Measurements from ENCODE around the gene SKI. TPM values are rescaled to one million over a fixed set of nuclear protein-coding genes. Genes with fewer than 3 reads are reported as not detected.
A peak's percentile ranks its signal among the peaks of the same experiment; 100 is the strongest.

SKI gene
- polyA plus RNA-seq, 5 donors: 48.9 to 83.3 (median 58.9) TPM

DNA sequence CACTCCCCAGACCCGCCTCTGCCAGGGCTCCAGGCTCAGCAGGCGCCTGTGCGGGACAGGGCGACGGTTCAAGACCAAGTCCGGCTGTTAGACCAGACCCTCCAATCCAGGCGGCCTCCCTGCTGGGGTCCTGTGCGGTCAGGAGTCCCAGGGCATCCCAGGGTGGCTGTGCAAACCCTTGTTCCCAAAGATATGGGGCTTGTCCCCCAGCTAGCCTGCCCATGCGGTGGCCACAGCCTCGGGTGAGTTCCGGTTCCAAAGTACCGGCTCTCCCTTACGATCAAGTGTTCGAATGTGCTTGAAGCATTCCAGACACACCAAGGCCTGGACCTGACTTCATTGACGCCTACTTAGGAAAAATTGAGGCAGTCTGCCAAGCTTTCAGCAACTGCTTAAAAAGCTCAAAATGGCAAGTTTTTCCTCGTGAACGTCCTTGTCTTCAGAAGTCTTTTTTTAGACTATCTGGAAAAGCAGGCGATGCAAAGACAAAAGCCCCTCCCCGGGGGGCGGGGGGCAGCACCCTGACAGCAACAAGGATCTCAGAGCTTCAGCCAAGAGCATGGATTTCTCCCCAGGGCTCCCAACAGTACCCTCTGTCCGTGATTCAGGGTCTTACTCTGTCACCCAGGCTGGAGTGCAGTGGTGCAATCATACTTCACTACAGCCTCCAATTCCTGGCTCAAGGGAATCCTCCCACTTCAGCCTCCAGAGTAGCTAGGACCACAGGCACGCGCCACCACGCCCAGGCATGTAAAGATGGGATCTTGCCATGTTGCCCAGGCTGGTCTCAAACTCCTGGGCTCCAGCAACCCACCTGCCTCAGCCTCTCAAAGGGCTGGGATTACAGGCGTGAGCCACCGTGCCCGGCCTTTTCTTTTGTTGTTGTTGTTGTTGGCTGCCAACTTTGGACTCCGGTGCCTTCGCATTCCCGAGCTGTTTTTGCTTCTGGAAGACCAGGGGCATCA is 35.8 kb upstream of the SKI start:
- peak; percentile 80 to 81 for DNase-seq

DNA sequence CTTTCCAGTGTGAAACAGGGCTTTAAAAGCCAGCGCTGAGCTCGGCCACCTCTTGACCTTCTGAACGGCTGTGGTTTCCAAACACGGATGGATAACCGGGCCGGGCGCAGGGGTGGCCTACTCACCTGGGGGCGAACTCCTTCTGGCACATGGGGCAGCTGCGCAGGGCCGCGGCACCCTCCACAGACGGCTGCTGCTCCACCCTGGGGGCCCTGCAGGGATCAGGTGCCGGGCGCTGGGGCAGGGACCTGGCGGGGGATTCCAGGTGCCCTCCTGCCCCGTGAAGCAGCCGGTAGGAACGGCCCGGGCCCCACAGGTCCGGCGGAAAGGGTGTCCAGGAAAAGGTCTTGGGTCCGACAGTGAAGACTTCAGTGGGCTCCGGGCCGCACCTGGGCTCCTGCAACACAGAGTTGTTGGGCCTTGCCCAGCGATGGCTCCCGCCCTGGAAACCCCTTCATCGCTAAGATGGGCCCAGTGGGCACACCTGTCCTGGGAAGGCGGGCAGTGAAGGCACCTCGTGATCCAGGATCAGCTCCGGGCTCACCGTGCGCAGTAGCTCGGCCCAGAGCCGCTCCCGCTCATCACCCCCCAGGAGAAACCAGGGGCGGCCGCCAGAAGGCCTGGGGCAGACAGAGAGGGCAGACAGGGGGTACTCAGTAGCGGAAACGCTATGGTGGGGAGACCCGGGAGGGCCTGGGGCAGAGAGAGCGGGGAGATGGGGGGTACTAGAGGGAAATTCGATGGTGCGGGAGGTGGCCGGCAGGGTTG is 34.4 kb upstream of the SKI start:
- no peak for DNase-seq

DNA sequence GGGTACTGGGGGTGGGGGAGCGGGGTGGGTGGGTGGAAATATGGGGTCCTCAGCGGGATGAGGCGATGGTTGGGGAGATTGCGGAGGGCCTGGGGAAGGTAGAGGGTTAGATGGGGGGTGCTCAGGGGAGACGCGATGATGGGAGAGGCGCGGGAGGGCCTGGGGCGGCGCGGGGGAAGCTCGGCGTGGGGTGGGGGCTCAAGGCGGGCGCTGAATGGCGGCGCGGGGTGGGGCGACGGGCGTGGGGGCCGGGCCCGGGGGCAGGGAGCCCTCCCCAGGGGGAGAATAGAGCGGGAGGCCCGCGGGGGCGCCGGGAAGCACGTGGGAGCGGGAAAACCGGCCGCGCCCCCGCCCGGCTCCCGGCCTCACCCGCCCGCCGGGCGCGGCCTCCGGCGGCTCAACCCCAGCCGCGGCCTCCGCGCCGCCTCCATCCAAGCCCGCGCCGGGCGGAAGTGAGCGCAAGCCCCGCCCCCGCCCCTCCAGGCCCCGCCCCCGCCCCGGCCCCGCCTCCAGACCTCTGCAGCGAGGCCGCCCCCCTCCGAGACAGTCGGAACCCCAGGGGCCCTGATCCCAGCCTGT is 33.7 kb upstream of the SKI start, which contains the start of gene FAAP20:
Gene FAAP20, minus strand, starts transcription at position 454 of the 579 bp plus-strand sequence. Its CDS starts 23 bp downstream, at position 431.
- DNase-seq: no peak

DNA sequence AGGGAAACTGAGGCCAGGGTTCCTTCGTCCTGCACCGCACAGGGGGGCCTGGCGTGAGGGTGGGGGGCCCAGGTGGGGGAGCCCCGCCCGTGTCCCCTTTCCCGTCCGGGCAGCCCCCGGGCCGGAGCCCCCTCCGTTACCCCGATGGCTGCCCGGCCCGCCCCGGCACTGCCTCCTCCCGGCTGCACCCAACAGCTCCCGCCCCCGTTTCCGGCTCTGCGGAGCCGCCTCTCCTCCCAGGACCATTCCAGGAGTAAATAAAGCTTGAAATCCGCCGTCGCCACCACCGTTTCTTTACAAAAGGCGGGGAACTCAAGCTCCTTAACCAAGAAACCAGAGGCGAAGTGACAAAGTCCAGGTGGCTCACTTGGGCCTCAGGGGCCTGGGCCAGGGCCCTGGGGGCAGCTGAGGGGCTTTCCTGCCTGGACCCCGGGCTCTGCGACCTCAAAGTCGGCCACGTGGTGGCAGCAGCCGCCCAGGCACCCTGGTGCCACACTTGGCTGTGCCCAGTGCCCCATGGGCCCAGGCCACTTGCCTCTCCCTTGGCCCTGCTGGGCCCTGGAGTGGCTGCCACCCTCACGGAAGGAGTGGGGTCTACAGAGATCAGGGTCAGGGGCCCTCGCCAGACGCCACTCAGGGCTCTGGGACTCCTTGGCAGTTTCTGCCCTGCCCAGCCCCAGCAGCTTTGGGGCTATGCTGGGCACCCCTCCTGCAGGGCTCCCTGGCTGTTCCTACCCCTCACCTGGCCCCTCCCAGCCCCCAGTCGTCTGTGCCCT is 33.0 kb upstream of the SKI start:
- DNase-seq: peak; percentile 89 to 91

DNA sequence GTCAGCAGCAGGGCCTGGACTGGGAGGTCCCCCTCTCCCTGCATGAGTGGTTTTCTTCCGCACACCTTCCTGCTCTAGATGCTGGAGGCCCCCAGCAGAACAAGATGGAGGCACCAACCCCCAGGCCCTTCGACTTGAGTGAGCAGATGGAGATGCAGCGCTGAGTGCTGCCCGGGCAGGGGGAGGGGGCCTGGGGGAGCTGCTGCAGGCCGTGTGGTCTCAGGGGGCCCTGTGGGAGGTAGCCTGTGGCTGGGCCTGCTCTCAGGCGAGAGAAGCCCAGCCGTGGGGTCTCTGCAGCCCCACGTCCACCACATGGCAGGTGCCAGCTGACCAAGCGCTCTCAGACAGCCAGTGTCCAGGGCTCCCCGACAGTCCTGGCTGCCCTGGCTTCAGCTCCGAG is 32.3 kb upstream of the SKI start:
- DNase-seq: no peak

DNA sequence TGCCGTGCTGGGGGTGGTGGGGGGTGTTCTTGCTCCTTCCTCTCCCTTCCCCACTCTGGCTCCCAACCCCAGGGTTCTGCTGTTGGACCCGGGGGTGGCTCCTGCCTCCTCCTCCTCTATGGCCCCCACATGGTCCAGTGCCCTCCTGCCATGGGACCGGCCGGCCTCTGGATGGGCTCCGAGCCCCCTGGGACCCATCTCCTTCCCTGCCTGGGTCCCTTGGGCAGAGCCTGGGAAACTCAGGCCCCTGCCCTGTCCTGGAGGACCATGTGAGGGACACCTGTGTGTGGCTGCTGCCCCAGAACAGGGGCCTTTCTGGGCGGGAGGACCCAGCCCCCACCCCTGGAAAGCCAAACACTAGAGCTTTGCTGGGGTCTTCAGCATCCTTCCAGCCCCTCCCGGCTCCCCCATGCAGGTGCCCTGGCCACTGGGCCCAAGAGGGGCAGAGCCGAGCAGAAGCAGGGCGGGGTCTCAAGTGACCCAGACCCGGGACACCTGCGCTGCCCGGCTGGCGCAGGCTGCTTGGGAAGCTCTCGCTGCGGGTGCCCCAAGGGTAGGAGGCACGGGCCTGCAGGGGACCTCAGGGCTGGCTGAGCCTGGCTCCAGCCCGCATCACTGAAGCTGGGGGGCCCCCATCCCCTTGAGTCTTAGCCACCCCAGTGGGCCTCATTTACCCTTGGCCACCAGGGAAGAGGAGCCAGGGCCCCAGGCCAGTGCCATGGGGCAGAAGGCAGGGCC is 31.0 kb upstream of the SKI start:
- no peak for DNase-seq

DNA sequence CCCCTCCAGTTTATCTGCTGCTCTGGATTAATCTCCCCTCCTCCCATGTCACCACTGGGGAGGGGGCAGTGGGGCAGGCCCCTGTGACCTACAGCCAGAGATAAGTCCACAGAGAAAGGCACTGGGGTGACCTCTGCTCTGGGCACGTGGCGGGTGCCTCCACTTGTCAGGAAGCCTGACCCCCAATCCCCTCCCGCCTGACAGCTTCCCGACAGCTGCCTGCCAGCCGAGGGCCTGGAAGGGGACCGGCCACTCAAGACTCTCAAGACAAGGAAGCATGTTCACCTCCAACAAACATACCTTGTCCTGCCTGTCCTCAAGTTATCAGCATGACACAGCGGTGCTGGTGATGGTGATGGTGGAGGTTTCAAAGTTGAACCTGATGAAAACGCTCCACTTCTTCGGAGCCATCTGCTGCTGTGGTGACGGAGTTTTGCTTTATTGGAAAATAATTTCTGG is 30.4 kb upstream of the SKI start:
- no peak for DNase-seq

DNA sequence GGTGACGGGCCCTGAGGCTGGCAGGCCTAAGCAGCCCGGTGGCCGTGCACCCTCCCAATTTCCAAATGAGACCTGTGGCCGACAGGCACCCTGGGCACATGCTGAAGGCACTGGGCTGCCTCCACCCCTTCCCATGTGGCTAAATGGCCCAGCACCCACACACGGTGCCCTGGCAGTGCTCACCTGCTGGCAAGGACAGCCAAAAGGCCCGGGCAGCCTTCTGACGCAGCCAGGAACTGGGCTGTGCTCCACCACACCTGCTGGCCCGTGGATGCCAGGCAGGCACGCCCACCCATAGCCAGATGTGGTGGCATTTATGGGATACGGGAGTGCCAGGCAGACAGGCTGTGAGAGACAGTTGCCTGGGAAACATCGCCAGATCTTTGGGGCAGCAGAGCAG is 29.5 kb upstream of the SKI start:
- no peak for DNase-seq

DNA sequence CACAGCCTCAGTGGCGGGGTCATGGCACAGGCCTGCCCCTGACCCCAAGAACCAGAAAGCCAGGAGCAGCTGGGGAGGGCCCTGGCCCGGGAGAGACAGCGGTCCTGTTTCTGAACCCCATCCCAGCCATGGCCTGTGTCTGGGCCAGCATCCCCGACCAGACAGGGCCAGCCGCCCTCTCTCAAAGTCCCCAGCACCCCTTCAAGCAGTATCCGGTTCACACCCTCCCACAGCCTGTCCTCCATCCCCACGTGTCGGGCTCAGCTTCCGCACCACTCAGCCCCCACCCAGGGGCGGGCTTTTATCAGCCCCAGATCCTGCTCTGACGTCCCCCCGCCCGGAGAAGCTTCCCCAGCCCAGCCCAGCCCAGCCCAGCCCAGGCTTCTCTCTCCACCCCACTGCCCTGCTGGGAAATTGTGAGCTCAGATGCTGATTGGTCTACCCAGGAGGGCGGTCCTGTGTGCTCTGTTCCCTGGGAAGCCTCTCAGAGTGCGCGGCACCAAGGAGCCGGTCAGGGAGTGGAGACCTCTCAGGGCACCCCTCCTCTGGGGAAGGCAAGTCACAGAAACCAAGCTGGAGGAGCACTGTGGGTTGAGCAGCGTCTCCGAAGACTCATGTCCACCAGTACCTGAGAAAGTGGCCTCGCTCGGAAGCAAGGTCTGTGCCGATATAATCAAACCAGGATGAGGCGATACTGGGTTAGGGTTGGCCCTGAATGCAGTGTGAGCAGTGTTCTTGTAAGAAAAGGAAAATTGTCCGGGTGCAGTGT is 28.9 kb upstream of the SKI start:
- DNase-seq: peak; percentile 87 to 88

DNA sequence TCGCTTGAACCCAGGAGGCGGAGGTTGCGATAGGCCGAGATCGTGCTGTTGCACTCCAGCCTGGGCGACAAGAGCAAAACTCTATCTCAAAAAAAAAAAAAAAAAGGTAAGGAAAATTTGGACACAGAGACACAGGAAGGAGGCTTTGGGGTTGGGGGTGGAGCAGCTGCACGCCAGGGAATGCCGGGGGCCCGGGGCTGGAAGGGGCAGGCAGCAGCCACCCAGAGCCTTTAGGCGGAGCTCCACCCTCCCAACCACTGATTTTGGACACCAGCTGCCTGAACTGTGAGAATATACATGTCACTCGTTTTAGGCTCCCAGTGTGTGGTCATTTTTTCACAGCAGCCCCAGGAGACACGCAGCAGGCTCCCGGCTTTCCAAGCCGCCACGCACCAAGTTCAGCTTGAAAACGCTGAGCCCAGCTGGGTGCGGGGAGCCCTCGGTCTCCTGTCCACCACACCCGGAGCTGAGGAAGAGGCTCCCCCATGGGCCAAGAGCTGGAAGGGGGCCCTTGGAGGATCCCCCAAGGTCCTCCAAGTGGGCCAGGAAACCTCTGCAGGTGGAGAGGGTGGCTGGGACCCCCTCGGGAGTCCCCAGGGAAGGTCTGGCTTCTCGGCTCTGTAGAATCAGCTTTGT is 27.7 kb upstream of the SKI start:
- DNase-seq: no peak

DNA sequence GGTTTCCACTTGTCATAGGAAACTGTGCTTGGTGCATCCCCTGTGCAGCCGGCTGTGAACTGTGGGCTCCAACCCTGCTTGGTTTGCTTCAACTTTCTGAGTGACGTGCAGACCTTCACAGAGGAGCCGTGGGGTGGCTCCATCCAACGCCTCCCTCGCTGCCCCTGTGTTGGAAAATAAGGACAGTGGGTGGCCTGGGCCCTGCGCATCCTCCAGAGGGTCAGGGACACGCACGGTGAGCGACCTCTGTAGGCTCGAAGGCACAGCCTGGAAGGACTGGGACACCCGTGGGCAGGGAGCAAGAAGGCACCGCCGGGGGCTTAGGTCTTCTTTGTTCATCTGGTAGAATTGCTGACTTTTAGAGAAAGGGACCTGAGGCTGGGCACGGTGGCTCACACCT is 27.1 kb upstream of the SKI start:
- no peak for DNase-seq

DNA sequence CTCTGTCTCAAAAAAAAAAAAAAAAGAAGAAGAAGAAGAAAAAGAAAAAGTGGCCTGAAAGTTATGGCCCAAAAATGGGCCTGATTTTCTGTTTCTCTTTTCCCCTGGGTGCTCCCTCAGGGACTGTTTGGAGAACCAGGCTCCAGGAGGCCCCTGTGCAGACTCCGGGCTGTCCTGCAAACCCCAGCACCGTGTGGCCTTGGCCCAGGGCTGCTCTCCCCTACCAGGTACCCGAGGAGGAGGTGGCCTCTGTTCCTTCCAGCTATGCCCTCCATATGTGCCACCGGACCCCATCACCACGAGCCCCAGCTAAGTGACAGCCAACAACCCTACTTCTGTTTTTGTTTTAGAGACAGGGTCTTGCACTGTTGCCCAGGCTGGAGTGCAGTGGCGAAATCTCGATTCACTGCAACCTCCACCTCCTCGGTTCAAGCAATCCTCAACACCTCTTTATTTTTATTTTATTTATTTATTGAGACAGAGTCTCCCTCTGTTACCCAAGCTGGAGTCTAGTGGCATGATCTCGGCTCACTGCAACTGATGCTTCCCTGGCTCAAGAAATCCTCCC is 26.0 kb upstream of the SKI start:
- DNase-seq: no peak

DNA sequence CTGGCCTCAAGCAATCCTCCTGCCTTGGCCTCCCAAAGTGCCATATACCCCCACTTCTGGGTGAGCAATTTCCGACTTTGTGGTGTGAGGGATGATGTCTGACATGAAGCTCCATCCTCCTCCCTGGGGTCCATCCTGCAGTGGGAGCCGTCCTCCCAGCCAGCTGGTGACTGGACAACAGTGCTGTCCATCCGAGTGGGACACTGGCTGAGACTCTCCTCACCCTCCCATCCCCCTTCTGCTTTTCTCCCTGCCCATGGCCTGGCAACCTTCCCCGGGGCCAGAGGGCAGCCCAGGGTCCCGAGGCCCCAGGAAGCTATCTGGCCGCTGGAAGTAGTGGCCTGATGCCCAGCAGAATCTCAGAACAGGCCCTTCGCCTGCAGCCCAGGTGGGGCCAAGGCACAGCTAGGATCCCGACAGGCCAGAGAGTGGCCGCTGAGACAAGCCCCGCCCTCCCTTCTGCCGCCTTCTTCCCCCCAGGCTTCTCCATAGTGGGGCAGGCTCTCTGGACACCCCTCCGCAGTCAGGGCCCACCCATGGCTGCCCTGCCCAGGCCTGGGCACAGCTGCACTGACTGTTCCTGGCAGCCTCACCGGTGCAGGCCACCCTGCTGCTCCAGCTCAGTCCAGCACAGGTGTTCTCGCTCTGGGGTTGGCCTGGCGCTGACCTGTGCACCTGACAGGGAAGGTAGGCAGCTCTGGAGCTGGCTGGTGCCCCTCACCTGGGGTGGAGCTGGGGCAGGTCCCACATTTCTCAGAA is 25.1 kb upstream of the SKI start:
- DNase-seq: no peak

DNA sequence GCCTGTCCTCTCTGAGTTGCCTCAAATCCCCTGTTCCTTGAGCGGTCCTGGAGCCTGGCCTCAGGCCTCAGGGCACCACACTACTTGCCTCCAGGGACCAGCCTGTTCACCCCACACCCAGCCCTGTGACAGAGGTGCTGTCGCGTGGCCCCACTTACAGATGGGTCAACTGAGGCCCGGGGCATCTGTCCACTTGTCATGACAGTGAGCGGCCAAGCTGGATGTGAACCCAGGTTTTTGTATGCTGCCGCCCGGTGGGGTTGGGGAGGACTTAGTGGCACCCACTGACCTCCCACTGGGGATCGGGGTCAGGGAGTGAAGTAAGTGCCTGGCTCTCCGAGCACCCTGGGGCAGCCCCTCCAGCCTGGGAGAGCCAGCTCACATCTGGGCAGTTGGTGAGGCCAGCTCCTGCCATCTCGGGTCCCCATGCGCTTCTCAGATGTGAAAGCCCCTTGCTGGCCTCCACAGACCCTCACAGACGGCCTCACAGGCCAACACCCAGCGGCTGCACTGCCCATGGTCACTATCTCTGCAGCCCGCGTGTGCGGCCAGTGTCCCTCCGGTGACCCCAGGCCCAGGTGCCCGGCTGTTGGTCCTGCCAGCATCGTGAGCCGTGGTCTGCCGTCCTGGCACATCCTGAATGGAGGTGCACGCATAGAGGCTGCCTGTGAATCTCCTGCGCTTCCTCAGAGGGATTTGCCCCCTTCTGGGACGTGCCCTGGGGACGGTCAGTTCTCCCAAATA is 24.3 kb upstream of the SKI start:
- DNase-seq: no peak

DNA sequence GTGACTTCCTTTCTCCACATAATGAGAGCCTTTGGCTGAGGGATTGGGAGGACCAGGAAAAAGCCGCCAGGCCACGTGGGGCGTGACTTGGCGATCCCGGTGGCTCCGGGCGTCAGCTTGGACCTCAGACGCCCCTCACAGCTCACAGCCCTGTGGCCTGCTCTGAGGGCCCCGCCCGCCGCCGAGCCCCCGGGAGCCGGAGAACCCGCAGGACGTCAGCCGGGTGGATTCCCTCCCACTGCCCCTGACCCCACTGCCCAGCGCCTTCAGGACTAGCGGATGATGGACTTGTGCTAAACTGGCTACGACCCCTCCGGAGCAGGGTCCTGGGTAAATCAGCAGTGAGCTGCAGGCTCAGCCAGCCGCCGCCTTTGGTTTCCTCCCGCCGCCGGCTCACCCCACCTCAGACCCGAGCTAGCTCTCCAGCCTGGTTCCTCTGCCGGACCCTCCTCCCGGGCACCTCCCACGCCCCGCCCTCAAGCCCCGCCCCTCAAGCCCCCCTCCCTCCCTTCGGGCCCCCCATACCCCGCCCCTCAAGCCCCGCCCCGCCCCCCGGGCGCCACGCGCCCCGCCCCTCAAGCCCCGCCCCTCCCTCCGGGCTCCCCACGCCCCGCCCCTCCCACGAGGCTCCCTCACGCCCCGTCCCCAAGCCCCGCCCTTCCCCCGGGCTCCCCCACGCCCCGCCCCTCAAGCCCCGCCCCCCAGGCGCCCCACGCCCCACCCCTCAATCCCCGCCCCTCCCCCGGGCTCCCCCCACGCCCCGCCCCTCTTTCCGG is 23.5 kb upstream of the SKI start:
- DNase-seq: peak; percentile 77 to 79

DNA sequence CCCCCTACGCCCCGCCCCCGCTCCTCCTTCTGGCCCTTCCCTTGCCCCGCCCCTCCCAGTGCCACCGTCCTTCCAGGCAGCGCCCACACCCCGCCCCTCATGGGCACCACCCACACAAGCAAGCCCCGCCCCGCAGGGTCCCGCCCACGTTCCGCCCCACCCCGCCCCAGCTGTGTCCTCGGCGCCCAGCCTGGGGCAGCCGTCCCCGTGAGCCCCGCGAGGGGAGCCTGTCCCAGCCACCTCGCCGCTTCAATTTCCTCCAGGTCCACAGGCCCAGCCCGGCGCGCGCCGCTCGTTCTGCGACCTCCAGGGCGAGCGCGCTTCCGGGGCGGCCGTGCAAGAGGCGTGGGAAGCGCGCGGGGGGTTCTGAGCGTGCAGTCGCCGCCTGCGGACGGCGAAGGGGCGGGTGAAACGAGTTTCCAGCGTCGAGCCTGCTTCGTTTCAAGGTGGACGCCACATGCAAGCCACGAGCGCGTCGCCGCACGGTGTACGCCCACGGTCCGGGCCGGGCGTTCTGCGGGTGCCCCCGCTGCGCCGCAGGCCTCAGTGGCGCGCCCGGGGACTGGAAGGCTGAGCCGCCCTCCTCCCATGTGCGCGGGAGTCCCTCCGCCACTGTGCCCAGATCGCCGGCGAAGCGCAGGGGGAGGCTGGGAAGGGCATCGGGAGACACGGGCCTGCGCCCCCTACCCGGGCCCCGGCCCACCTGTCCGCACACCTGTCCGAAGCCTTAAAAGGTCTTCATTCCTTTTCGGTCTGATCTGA is 22.7 kb upstream of the SKI start:
- peak; percentile 91 to 92 for DNase-seq
